GM23248 (cell line): Measurements from ENCODE around the gene SRSF7. TPM values are rescaled to one million over a fixed set of nuclear protein-coding genes. Genes with fewer than 3 reads are reported as not detected.

Experiments used
- DNase-seq: peaks from one replicate; pipeline ENCODE4 v3.0.0-alpha.2; 2015
- H2AFZ ChIP-seq: fragments of 200-600 bp; sonication (generic); 2 replicates; pipeline ENCODE4 v1.6.1; 2016; ENCODE audit warnings: antibody characterized with exemption
- H3F3A ChIP-seq: fragments of 200-600 bp; sonication (generic); 2 replicates; pipeline ENCODE4 v1.6.1; 2016; ENCODE audit warnings: mild to moderate bottlenecking, antibody characterized with exemption, mixed run types; ENCODE audit not compliant: insufficient read depth
- H3K27ac ChIP-seq: fragments of 200-600 bp; sonication (generic); 2 replicates; pipeline ENCODE4 v1.5.1; 2016; ENCODE audit warnings: mild to moderate bottlenecking
- H3K27me3 ChIP-seq: fragments of 200-600 bp; sonication (generic); replicated peaks from 2 replicates; pipeline ENCODE4 v1.6.1; 2016; ENCODE audit warnings: mild to moderate bottlenecking; ENCODE audit not compliant: insufficient read depth
- H3K36me3 ChIP-seq: fragments of 200-600 bp; sonication (generic); 2 replicates; pipeline ENCODE4 v1.6.1; 2016; ENCODE audit warnings: low read depth, mild to moderate bottlenecking
- H3K4me1 ChIP-seq: fragments of 200-600 bp; sonication (generic); 2 replicates; pipeline ENCODE4 v1.6.1; 2016; ENCODE audit warnings: mild to moderate bottlenecking; ENCODE audit not compliant: insufficient read depth
- H3K4me2 ChIP-seq: fragments of 200-600 bp; sonication (generic); one replicate; pipeline ENCODE4 v1.6.1; 2016; ENCODE audit warnings: mild to moderate bottlenecking; ENCODE audit not compliant: unreplicated experiment
- H3K4me3 ChIP-seq: fragments of 200-600 bp; sonication (generic); 2 replicates; pipeline ENCODE4 v1.5.1; 2016; ENCODE audit warnings: mild to moderate bottlenecking
- H3K79me2 ChIP-seq: fragments of 200-600 bp; sonication (generic); 2 replicates; pipeline ENCODE4 v1.6.1; 2016; ENCODE audit warnings: mild to moderate bottlenecking; ENCODE audit not compliant: insufficient read depth
- H3K9ac ChIP-seq: fragments of 200-600 bp; sonication (generic); 2 replicates; pipeline ENCODE4 v1.6.1; 2016; ENCODE audit warnings: mild to moderate bottlenecking
- H3K9me2 ChIP-seq: fragments of 200-600 bp; sonication (generic); 2 replicates; pipeline ENCODE4 v1.6.1; 2016; ENCODE audit warnings: mixed run types, mild to moderate bottlenecking, moderate library complexity; ENCODE audit not compliant: insufficient read depth
- H3K9me3 ChIP-seq: fragments of 200-600 bp; sonication (generic); one replicate; pipeline ENCODE4 v1.6.1; 2017; ENCODE audit warnings: low read depth
- H4K20me1 ChIP-seq: fragments of 200-600 bp; sonication (generic); 2 replicates; pipeline ENCODE4 v1.6.0; 2016; ENCODE audit not compliant: insufficient read depth
- EZH2 ChIP-seq: fragments of 200-600 bp; sonication (generic); IDR thresholded peaks from 2 replicates; pipeline ENCODE4 v1.6.1; 2018; ENCODE audit warnings: antibody characterized with exemption, mild to moderate bottlenecking; ENCODE audit not compliant: insufficient read depth, poor library complexity, severe bottlenecking
- EZH2phosphoT487 ChIP-seq: fragments of 200-600 bp; sonication (generic); IDR thresholded peaks from 2 replicates; pipeline ENCODE4 v1.6.1; 2018; ENCODE audit warnings: antibody characterized with exemption, moderate library complexity, mild to moderate bottlenecking, low read depth; ENCODE audit not compliant: insufficient read depth
- WGBS, 2 experiments: methylation state at CpG; one replicate each; pipeline ENCODE4 v1.1.6; 2015 to 2017; ENCODE audit warnings: low lambda C conversion rate in 2 of 2, low coverage in 1 of 2; ENCODE audit errors: missing lambda C conversion rate in 2 of 2; 5-methylcytosine and 5-hydroxymethylcytosine counted together
- in situ Hi-C: fragments of 300-500 bp; cut with MboI; formaldehyde crosslinking; loops from 2 replicates; pipeline ENCODE4 v1.15.0; 2020
- polyA plus RNA-seq: library from polyadenylated mRNA; unstranded; fragments of >200 nt; fragmentation: Nextera tagmentation; extraction: Ambion mirVana; gene quantifications from 2 replicates; pipeline ENCODE4 v1.2.1, GENCODE V29; 2016
- total RNA-seq: library from RNA; depleted of rRNA; stranded (reverse); fragments of >200 nt; shearing (Covaris generic); gene quantifications from 2 replicates; pipeline ENCODE4 v1.2.3, GENCODE V29; 2014

The SRSF7 gene
- total and polyA plus RNA-seq, 2 experiments from 2014 or later: 86.5 to 156 TPM

GRCh38 chr2:38731090-38731489 lies 20.1 kb downstream of the SRSF7 start:
- H3K4me3 ChIP-seq: no peak overlapping the region
- in situ Hi-C loops: loop anchor here (10.0 kb wide), 2 partner anchors 156 to 416 kb away; no protein-coding TSS in a partner anchor

GRCh38 chr2:38728694-38729093 lies 22.5 kb downstream of the SRSF7 start:
- in situ Hi-C loops: no loop called here

More at GRCh38 chr2:38731090-38731489, 20.1 kb downstream of the SRSF7 start:
- TF ChIP-seq EZH2phosphoT487 (no peak), EZH2 (no peak)
- Histone ChIP-seq H3K27ac (no peak overlapping the region), H3F3A (no peaks in the 10 kb centered on the region), H3K9me3 (no peaks in the 10 kb centered on the region), H2AFZ (no peak overlapping the region), H3K4me1 (no peaks in the 10 kb centered on the region), H3K9me2 (no peaks in the 10 kb centered on the region), H3K36me3 (no peaks in the 10 kb centered on the region), H3K79me2 (no peaks in the 10 kb centered on the region), H3K27me3 (no peaks in the 10 kb centered on the region), H3K9ac (no peak overlapping the region), H4K20me1 (no peaks in the 10 kb centered on the region), H3K4me2 (no peak overlapping the region)
- no peak for DNase-seq
- 94 to 95% methylated on average over 6 to 7 of the region's 7 CpGs for WGBS, 2 experiments

DNA sequence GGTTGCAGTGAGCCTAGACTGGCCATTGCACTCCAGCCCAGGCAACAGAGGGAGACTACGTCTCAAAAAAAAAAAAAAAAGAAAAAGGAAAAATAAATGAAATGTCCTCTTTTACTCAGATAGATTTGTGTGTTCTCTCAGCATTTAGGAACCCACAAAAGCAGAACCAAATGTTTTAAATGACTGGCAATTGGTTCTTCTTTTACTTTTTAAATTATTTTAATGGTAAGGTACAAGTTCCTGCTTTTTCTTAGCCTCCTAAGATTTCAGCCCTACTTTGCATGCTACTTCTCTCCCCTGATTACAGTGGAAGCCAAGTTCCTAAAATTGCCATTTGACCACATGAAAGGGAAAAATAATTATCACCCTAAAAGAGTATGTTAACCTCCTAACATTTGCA lies 23.5 kb downstream of the SRSF7 start:
- H3K9ac ChIP-seq: no peak overlapping the region
- in situ Hi-C loops: no loop called here
- no peaks in the 10 kb centered on the region for H3K9me3 ChIP-seq
- no peak overlapping the region for H3K4me2 ChIP-seq
- no peak overlapping the region for H3K4me3 ChIP-seq
- 88 to 100% methylated on average over 1 of the region's 1 CpG for WGBS, 2 experiments
- no peaks in the 10 kb centered on the region for H3K9me2 ChIP-seq
- H3K4me1 ChIP-seq: no peaks in the 10 kb centered on the region
- no peaks in the 10 kb centered on the region for H4K20me1 ChIP-seq
- H3K36me3 ChIP-seq: no peaks in the 10 kb centered on the region
- no peaks in the 10 kb centered on the region for H3K27me3 ChIP-seq
- no peak overlapping the region for H2AFZ ChIP-seq
- DNase-seq: no peak
- H3F3A ChIP-seq: no peaks in the 10 kb centered on the region
- no peak for TF ChIP-seq EZH2phosphoT487
- no peak for TF ChIP-seq EZH2
- H3K27ac ChIP-seq: no peak overlapping the region
- H3K79me2 ChIP-seq: no peaks in the 10 kb centered on the region

More at GRCh38 chr2:38728694-38729093, 22.5 kb downstream of the SRSF7 start:
- no peak overlapping the region for H3K4me2 ChIP-seq
- H3K27ac ChIP-seq: no peak overlapping the region
- no peaks in the 10 kb centered on the region for H3K27me3 ChIP-seq
- no peaks in the 10 kb centered on the region for H4K20me1 ChIP-seq
- H3K9me3 ChIP-seq: no peaks in the 10 kb centered on the region
- no peak overlapping the region for H3K4me3 ChIP-seq
- TF ChIP-seq EZH2 (no peak), EZH2phosphoT487 (no peak)
- no peak overlapping the region for H2AFZ ChIP-seq
- H3K4me1 ChIP-seq: no peaks in the 10 kb centered on the region
- 47 to 65% methylated on average over 2 of the region's 2 CpGs for WGBS, 2 experiments
- no peaks in the 10 kb centered on the region for H3F3A ChIP-seq
- H3K36me3 ChIP-seq: no peaks in the 10 kb centered on the region
- H3K79me2 ChIP-seq: no peaks in the 10 kb centered on the region
- DNase-seq: no peak
- no peak overlapping the region for H3K9ac ChIP-seq
- H3K9me2 ChIP-seq: no peaks in the 10 kb centered on the region

DNA sequence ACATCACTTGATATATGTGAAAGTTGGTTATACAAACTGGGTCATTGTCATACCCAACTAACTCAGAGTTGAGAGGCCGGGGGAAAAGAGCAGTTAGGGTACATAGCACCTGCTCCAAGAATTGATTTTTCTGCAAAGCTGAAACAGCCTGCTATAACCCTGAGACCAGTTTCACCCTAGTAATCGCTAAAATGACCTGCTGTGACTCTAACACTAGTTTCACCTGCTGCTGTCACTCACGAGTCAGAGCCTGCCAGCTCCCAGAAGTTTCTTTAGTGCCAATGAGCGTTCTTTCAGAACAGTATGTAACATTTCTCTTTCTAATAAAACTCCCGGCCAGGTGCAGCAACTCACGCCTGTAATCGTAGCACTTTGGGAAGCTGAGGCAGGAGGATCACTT lies 28.0 kb downstream of the SRSF7 start:
- peaks cover 19% of the 10 kb centered on the region for H3K4me1 ChIP-seq
- H3K9ac ChIP-seq: no peak overlapping the region
- H3K4me3 ChIP-seq: no peak overlapping the region
- no peaks in the 10 kb centered on the region for H3K36me3 ChIP-seq
- H3K27me3 ChIP-seq: no peaks in the 10 kb centered on the region
- H3K9me2 ChIP-seq: no peaks in the 10 kb centered on the region
- no peak for DNase-seq
- H3K9me3 ChIP-seq: no peaks in the 10 kb centered on the region
- TF ChIP-seq EZH2: no peak
- no peak for TF ChIP-seq EZH2phosphoT487
- H3K79me2 ChIP-seq: no peaks in the 10 kb centered on the region
- H3K27ac ChIP-seq: no peak overlapping the region
- in situ Hi-C loops: no loop called here
- WGBS, 2 experiments: 91 to 98% methylated on average over 7 of the region's 7 CpGs
- H4K20me1 ChIP-seq: no peaks in the 10 kb centered on the region
- peaks cover 17% of the 10 kb centered on the region for H3F3A ChIP-seq
- no peak overlapping the region for H3K4me2 ChIP-seq
- H2AFZ ChIP-seq: no peak overlapping the region
